HCT116 (cell line): ENCODE measurements around the gene SENP1. TPM values are rescaled to one million over a fixed set of nuclear protein-coding genes. Genes with fewer than 3 reads are reported as not detected.

ENCODE experiments used
- ATAC-seq: fragments of 200-7000 bp; cut with Tn5 transposase; 2 replicates; pipeline ENCODE4 v1.9.1; 2020; ENCODE audit warnings: mild to moderate bottlenecking, moderate library complexity
- BruUV-seq: library from RNA; stranded (reverse); fragments of 400-500 nt; replicated peaks from 2 replicates; lab custom pipeline; 2021; lab: Mats Ljungman, UMichigan
- CTCF ChIA-PET: fragments of 300-600 bp; sonication (Branson Sonifier 250); formaldehyde crosslinking; loops from one replicate; lab custom pipeline; 2021; ENCODE audit warnings: antibody characterized with exemption; lab: Charles Lee
- POLR2A ChIA-PET: fragments of 300-600, 350-600 bp; sonication (Branson Sonifier 250); formaldehyde crosslinking; loops from one replicate; lab custom pipeline; 2021; ENCODE audit warnings: antibody characterized with exemption; lab: Charles Lee
- RAD21 ChIA-PET, 2 experiments: fragments of 300-600 bp; sonication (Branson Sonifier 250); formaldehyde crosslinking; loops; one replicate each; lab custom pipeline; 2023; ENCODE audit warnings: low total read pairs in 2 of 2; ENCODE audit not compliant: uncharacterized antibody in 2 of 2, unreplicated experiment in 2 of 2, low non-redundant PET in 1 of 2; lab: Charles Lee
- DNase-seq: peaks from one replicate; pipeline ENCODE4 v3.0.0-alpha.2; 2010; ENCODE audit warnings: low read depth, low spot score
- H2AFZ ChIP-seq: fragments of 200-600 bp; shearing (Covaris generic), sonication (generic); 2 replicates; pipeline ENCODE4 v1.6.1; 2017; ENCODE audit warnings: low read depth, mixed run types, mixed read lengths, antibody characterized with exemption, low read length; ENCODE audit not compliant: poor library complexity, severe bottlenecking
- H3K27ac ChIP-seq: 2 replicates; pipeline ENCODE4 v1.5.1; 2012; ENCODE audit warnings: low read depth, low read length
- H3K27me3 ChIP-seq: fragments of 200-600 bp; sonication (generic); 2 replicates; pipeline ENCODE4 v1.6.1; 2016; ENCODE audit warnings: mixed run types, low read length, mixed read lengths; ENCODE audit not compliant: insufficient read depth
- H3K36me3 ChIP-seq, 2 experiments: fragments of 200-500 bp in 1 of 2; fragments of 200-600 bp in 1 of 2; sonication (Bioruptor generic) in 1 of 2; sonication (generic) in 1 of 2; 2 replicates each; pipeline versions ENCODE4 v1.5.1 to v1.6.1; 2014 to 2016; ENCODE audit warnings: low read length in 2 of 2, inconsistent platforms in 1 of 2, mixed read lengths in 1 of 2, mixed run types in 1 of 2; ENCODE audit not compliant: insufficient read depth in 2 of 2, control insufficient read depth in 1 of 2
- H3K4me1 ChIP-seq, 2 experiments: fragments of 200-600 bp in 1 of 2; sonication (generic) in 1 of 2; 2 replicates each; pipeline versions ENCODE4 v1.5.1 to v1.6.1; 2012 to 2017; ENCODE audit warnings: low read length in 2 of 2, inconsistent platforms in 1 of 2, mild to moderate bottlenecking in 1 of 2, mixed read lengths in 1 of 2, mixed run types in 1 of 2, moderate library complexity in 1 of 2; ENCODE audit not compliant: insufficient read depth in 2 of 2, control insufficient read depth in 1 of 2
- H3K4me2 ChIP-seq: fragments of 200-600 bp; sonication (generic); 2 replicates; pipeline ENCODE4 v1.6.1; 2017; ENCODE audit warnings: mixed run types, low read length, mixed read lengths
- H3K4me3 ChIP-seq, 2 experiments: fragments of 200-600 bp in 1 of 2; sonication (generic) in 1 of 2; replicated peaks in 1 of 2; 2 replicates each; pipeline ENCODE4 v1.5.1; 2011 to 2016; ENCODE audit warnings: low read length in 2 of 2, control low read depth in 1 of 2, low read depth in 1 of 2, mild to moderate bottlenecking in 1 of 2, mixed read lengths in 1 of 2, mixed run types in 1 of 2
- H3K79me2 ChIP-seq: fragments of 200-600 bp; sonication (generic); 2 replicates; pipeline ENCODE4 v1.6.1; 2017; ENCODE audit warnings: mild to moderate bottlenecking, mixed run types, low read length, moderate library complexity, mixed read lengths; ENCODE audit not compliant: insufficient read depth
- H3K9ac ChIP-seq: fragments of 200-600 bp; sonication (generic); 2 replicates; pipeline ENCODE4 v1.6.1; 2016; ENCODE audit warnings: low read length, mixed read lengths
- H3K9me2 ChIP-seq: fragments of 200-600 bp; sonication (generic), shearing (Covaris generic); 2 replicates; pipeline ENCODE4 v1.6.1; 2017; ENCODE audit warnings: mixed run types, mild to moderate bottlenecking, moderate library complexity; ENCODE audit not compliant: insufficient read depth
- H3K9me3 ChIP-seq, 2 experiments: fragments of 200-500 bp in 1 of 2; fragments of 200-600 bp in 1 of 2; sonication (Bioruptor generic) in 1 of 2; sonication (generic) in 1 of 2; 2 replicates each; pipeline ENCODE4 v1.6.1; 2014 to 2017; ENCODE audit warnings: low read length in 2 of 2, mixed read lengths in 2 of 2, inconsistent platforms in 1 of 2, low read depth in 1 of 2, mild to moderate bottlenecking in 1 of 2, mixed run types in 1 of 2, moderate library complexity in 1 of 2; ENCODE audit not compliant: control insufficient read depth in 1 of 2, insufficient read depth in 1 of 2
- H4K20me1 ChIP-seq: fragments of 200-600 bp; sonication (generic), shearing (Covaris generic); 2 replicates; pipeline ENCODE4 v1.6.1; 2017; ENCODE audit warnings: mixed run types, mild to moderate bottlenecking, moderate library complexity; ENCODE audit not compliant: insufficient read depth
- ATF3 ChIP-seq: IDR thresholded peaks from 2 replicates; pipeline ENCODE4 v1.6.1; 2012
- FOSL1 ChIP-seq: IDR thresholded peaks from 2 replicates; pipeline ENCODE4 v1.6.1; 2012; ENCODE audit warnings: low read depth
- MAX ChIP-seq: IDR thresholded peaks from 2 replicates; pipeline ENCODE4 v1.6.1; 2012
- REST ChIP-seq: IDR thresholded peaks from 2 replicates; pipeline ENCODE4 v1.6.1; 2012; ENCODE audit warnings: low read depth
- ZFX ChIP-seq: fragments of 450-650 bp; IDR thresholded peaks from 2 replicates; pipeline ENCODE4 v1.6.1; 2017
- intact Hi-C: fragments of 100-400 bp; cut with micrococcal nuclease; formaldehyde crosslinking; loops from 2 replicates; pipeline ENCODE4 v1.10.0; 2022
- total RNA-seq: library from RNA; stranded (reverse); gene quantifications from one replicate; pipeline ENCODE4 v1.2.1, GENCODE V29; 2021; ENCODE audit not compliant: unreplicated experiment

Gene SENP1
- total RNA-seq, 1 experiment from 2014 or later, result 17.7 TPM

GRCh38 chr12:48074266-48074665 is 31.6 kb downstream of the SENP1 start:
- no peaks in the 10 kb centered on the region for H3K9me2 ChIP-seq
- intact Hi-C loops, result no loop called here
- no peaks in the 10 kb centered on the region for H4K20me1 ChIP-seq
- no peak overlapping the region for H3K4me3 ChIP-seq
- ATAC-seq (no peak), DNase-seq (no peak)
- no peaks in the 10 kb centered on the region for H3K27me3 ChIP-seq
- H3K9ac ChIP-seq, result no peak overlapping the region
- H3K36me3 ChIP-seq, result peaks cover 12 to 31% of the 10 kb centered on the region in 2 experiments; a peak in 3 of 4 replicates
- no peaks in the 10 kb centered on the region for H3K4me1 ChIP-seq
- H3K27ac ChIP-seq, result no peak overlapping the region
- CTCF ChIA-PET, result interaction anchor here (1.0 kb wide), 1 partner anchor 111 kb away, joined by 3 read pairs; the partner anchor contains the start of gene TMEM106C
- no TSS peak for BruUV-seq
- POLR2A ChIA-PET, result no interaction called here
- no peak overlapping the region for H2AFZ ChIP-seq
- H3K4me2 ChIP-seq, result no peak overlapping the region
- no peak for TF ChIP-seq MAX
- RAD21 ChIA-PET, result no interaction called here
- H3K79me2 ChIP-seq, result no peaks in the 10 kb centered on the region
- no peaks in the 10 kb centered on the region for H3K9me3 ChIP-seq

GRCh38 chr12:48072266-48072665 is 33.6 kb downstream of the SENP1 start:
- H3K9me2 ChIP-seq, result no peaks in the 10 kb centered on the region
- POLR2A ChIA-PET, result no interaction called here
- H3K36me3 ChIP-seq, result peaks cover 13 to 30% of the 10 kb centered on the region in 2 experiments; a peak in 3 of 4 replicates
- no peak overlapping the region for H3K27ac ChIP-seq
- H3K4me3 ChIP-seq, result no peak overlapping the region
- no peaks in the 10 kb centered on the region for H3K79me2 ChIP-seq
- no TSS peak for BruUV-seq
- RAD21 ChIA-PET, result no interaction called here
- no peaks in the 10 kb centered on the region for H3K9me3 ChIP-seq
- H3K4me1 ChIP-seq, result no peaks in the 10 kb centered on the region
- no peaks in the 10 kb centered on the region for H3K27me3 ChIP-seq
- TF ChIP-seq REST (no peak), FOSL1 (no peak), ATF3 (no peak), ZFX (no peak)
- TF ChIP-seq, all 23 proteins: peak for 0
- intact Hi-C loops, result no loop called here
- CTCF ChIA-PET, result no interaction called here
- DNase-seq, result no peak
- Histone ChIP-seq H2AFZ (no peak overlapping the region), H3K9ac (no peak overlapping the region), H3K4me2 (no peak overlapping the region), H4K20me1 (no peaks in the 10 kb centered on the region)
- no peak for ATAC-seq
